H1 (cell line): ENCODE results near the gene CYP27B1. TPM values are rescaled to one million over a fixed set of nuclear protein-coding genes. Genes with fewer than 3 reads are reported as not detected.

Experiments used
- BCL11A ChIP-seq, 2 experiments: IDR thresholded peaks; one replicate each; pipeline ENCODE4 v1.6.1; 2011; ENCODE audit warnings: low read depth in 2 of 2, low read length in 2 of 2, mild to moderate bottlenecking in 2 of 2
- CBX5 ChIP-seq: fragments of 300-800, 300-1000 bp; sonication (generic); IDR thresholded peaks from 2 replicates; pipeline ENCODE4 v1.7.1; 2016; ENCODE audit warnings: antibody characterized with exemption, low read length, low read depth
- CHD2 ChIP-seq: IDR thresholded peaks from 2 replicates; pipeline ENCODE4 v1.6.1; 2012; ENCODE audit warnings: low read length, improper control_type of control experiment
- CREB1 ChIP-seq: IDR thresholded peaks from 2 replicates; pipeline ENCODE4 v1.6.1; 2012; ENCODE audit warnings: inconsistent platforms
- FOSL1 ChIP-seq: IDR thresholded peaks from 2 replicates; pipeline ENCODE4 v1.6.1; 2011; ENCODE audit warnings: mild to moderate bottlenecking, low read depth, low read length, moderate library complexity; ENCODE audit not compliant: insufficient read depth
- GTF2F1 ChIP-seq: IDR thresholded peaks from 2 replicates; pipeline ENCODE4 v1.6.1; 2012; ENCODE audit warnings: low read depth, low read length, improper control_type of control experiment, borderline replicate concordance
- HDAC2 ChIP-seq, 2 experiments: fragments of 300-600 bp in 1 of 2; sonication (generic) in 1 of 2; IDR thresholded peaks; 2 replicates each; pipeline ENCODE4 v1.6.1; 2011 to 2012; ENCODE audit warnings: low read depth in 2 of 2, low read length in 2 of 2, mild to moderate bottlenecking in 2 of 2, moderate library complexity in 2 of 2, borderline replicate concordance in 1 of 2, inconsistent platforms in 1 of 2
- HDAC6 ChIP-seq: IDR thresholded peaks from one replicate; pipeline ENCODE4 v1.7.1; 2012; ENCODE audit warnings: low read depth, mild to moderate bottlenecking, inconsistent platforms, low read length, moderate library complexity
- KDM4A ChIP-seq: IDR thresholded peaks from one replicate; pipeline ENCODE4 v1.7.1; 2012; ENCODE audit warnings: low read depth, mild to moderate bottlenecking, moderate library complexity, low read length, inconsistent platforms; ENCODE audit not compliant: severe bottlenecking
- KDM5A ChIP-seq: fragments of 200-600 bp; IDR thresholded peaks from 2 replicates; pipeline ENCODE4 v1.7.1; 2012; ENCODE audit warnings: mild to moderate bottlenecking, low read length, inconsistent platforms, mixed read lengths
- RAD21 ChIP-seq, 2 experiments: IDR thresholded peaks in 1 of 2; conservative IDR thresholded peaks in 1 of 2; 2 replicates each; pipeline ENCODE4 v1.6.1; 2011; ENCODE audit warnings: low read depth in 2 of 2, low read length in 2 of 2, improper control_type of control experiment in 1 of 2, inconsistent platforms in 1 of 2, mild to moderate bottlenecking in 1 of 2, moderate library complexity in 1 of 2
- RNF2 ChIP-seq: fragments of 200-900, 300-1000 bp; sonication (generic); IDR thresholded peaks from 2 replicates; pipeline ENCODE4 v1.7.1; 2016; ENCODE audit warnings: borderline replicate concordance, low read depth, mild to moderate bottlenecking, antibody characterized with exemption, low read length; ENCODE audit not compliant: poor library complexity, severe bottlenecking; ENCODE audit errors: missing control alignments
- TBP ChIP-seq: IDR thresholded peaks from 2 replicates; pipeline ENCODE4 v1.6.1; 2011; ENCODE audit warnings: low read depth, low read length, improper control_type of control experiment
- USF2 ChIP-seq: IDR thresholded peaks from 2 replicates; pipeline ENCODE4 v1.6.1; 2011; ENCODE audit warnings: low read length, improper control_type of control experiment
- polyA plus RNA-seq, 7 experiments: library from polyadenylated mRNA; depleted of rRNA in 3 of 7; stranded (reverse) in 5 of 7; unstranded in 2 of 7; fragments of >200 nt in 5 of 7; fragments of 200-250 nt in 2 of 7; gene quantifications; 1 replicate in 5 of 7; 2 replicates in 1 of 7; 4 replicates in 1 of 7; pipeline versions ENCODE4 v1.2.1 to v1.2.3, GENCODE V29; 2011 to 2013; ENCODE audit warnings: missing spikeins in 2 of 7, mixed read lengths in 2 of 7
- total RNA-seq: library from RNA; stranded (reverse); fragmentation: NEBNext Ultra II Directional; extraction: Animal tissue kit (Norgen Biotek cat#: 25700); gene quantifications from 2 replicates; pipeline ENCODE4 v1.2.1, GENCODE V29; 2021

The CYP27B1 gene
- total and polyA plus RNA-seq, 2 of the 8 experiments (the other 6 are each of a cell fraction or from before 2014, with no cell fraction given) = 2.9 to 3.3 TPM

GRCh38 chr12:57772429-57773322 lies 5.8 kb upstream of the CYP27B1 start, which contains the start of gene EEF1AKMT3 (continued):
- TF ChIP-seq RNF2 = no peak
- no peak; the same call in 1 of the 2 replicates for TF ChIP-seq CHD2
- 0 out of 4 replicates have a peak, but pooled peaks of 1 of the 2 experiments have one; percentile 17 for TF ChIP-seq HDAC2 (IDR thresholded peaks at IDR 0.05; ENCODE audit: borderline replicate concordance in 1 of 2, low read depth in 2 of 2, low read length in 2 of 2)
- no peak for TF ChIP-seq CBX5
- TF ChIP-seq CREB1 = no peak
- TF ChIP-seq BCL11A (IDR thresholded peaks at IDR 0.05; ENCODE audit: low read depth in 2 of 2, low read length in 2 of 2) = no peak
- TF ChIP-seq TBP = peak; percentile 51; the same call in 1 of the 2 replicates
- TF ChIP-seq HDAC6 = no peak
- no peak for TF ChIP-seq KDM5A
- TF ChIP-seq USF2 = no peak
- no peak for TF ChIP-seq RAD21 (IDR thresholded peaks at IDR 0.05 in 1 of 2, conservative IDR thresholded peaks at IDR 0.05 in 1 of 2; ENCODE audit: low read depth in 2 of 2, low read length in 2 of 2)
- TF ChIP-seq GTF2F1 = no peak
- TF ChIP-seq FOSL1 = no peak
- peak; percentile 79 for TF ChIP-seq KDM4A
